Fibroblast of lung (primary cell): ENCODE results near the gene TXLNA. TPM values are rescaled to one million over a fixed set of nuclear protein-coding genes. Genes with fewer than 3 reads are reported as not detected.
A peak's percentile ranks its signal among the peaks of the same experiment; 100 is the strongest.

Experiments used
- DNase-seq, 2 donors: peaks; one replicate each; pipeline versions ENCODE4 v3.0.0 to v3.0.0-alpha.2; 2010; ENCODE audit warnings: low read depth in 2 of 2
- H2AFZ ChIP-seq: 2 replicates; pipeline ENCODE4 v1.5.1; 2012; ENCODE audit warnings: low read length, control low read depth, inconsistent platforms
- H3K27ac ChIP-seq: 2 replicates; pipeline ENCODE4 v1.5.1; 2011; ENCODE audit warnings: low read length, control low read depth; ENCODE audit not compliant: insufficient read depth
- H3K27me3 ChIP-seq: 2 replicates; pipeline ENCODE4 v1.5.1; 2011; ENCODE audit warnings: mild to moderate bottlenecking, low read length; ENCODE audit not compliant: control insufficient read depth, insufficient read depth
- H3K36me3 ChIP-seq: 2 replicates; pipeline ENCODE4 v1.5.1; 2011; ENCODE audit warnings: low read length; ENCODE audit not compliant: control insufficient read depth, insufficient read depth
- H3K4me1 ChIP-seq: 2 replicates; pipeline ENCODE4 v1.5.1; 2011; ENCODE audit warnings: low read length; ENCODE audit not compliant: control insufficient read depth, insufficient read depth; ENCODE audit errors: extremely low read depth
- H3K4me2 ChIP-seq: 2 replicates; pipeline ENCODE4 v1.5.1; 2011; ENCODE audit warnings: low read length, control low read depth; ENCODE audit not compliant: insufficient read depth; ENCODE audit errors: extremely low read depth
- H3K4me3 ChIP-seq, 4 experiments: fragments of 200-600 bp in 1 of 4; sonication (generic) in 1 of 4; replicated peaks in 1 of 4; 2 replicates each; pipeline ENCODE4 v1.5.1; 2011 to 2016; ENCODE audit warnings: low read length in 4 of 4, low read depth in 3 of 4, mild to moderate bottlenecking in 3 of 4, control low read depth in 2 of 4, inconsistent platforms in 1 of 4, mixed read lengths in 1 of 4; ENCODE audit not compliant: insufficient read depth in 1 of 4; ENCODE audit errors: control extremely low read depth in 1 of 4
- H3K79me2 ChIP-seq: 2 replicates; pipeline ENCODE4 v1.5.1; 2012; ENCODE audit warnings: mild to moderate bottlenecking, low read length, inconsistent platforms; ENCODE audit not compliant: control insufficient read depth, insufficient read depth
- H3K9ac ChIP-seq: 2 replicates; pipeline ENCODE4 v1.5.1; 2011; ENCODE audit warnings: mild to moderate bottlenecking, low read length, control low read depth; ENCODE audit not compliant: insufficient read depth
- H3K9me3 ChIP-seq: 2 replicates; pipeline ENCODE4 v1.5.1; 2012; ENCODE audit warnings: low read depth, low read length; ENCODE audit not compliant: control insufficient read depth, insufficient read depth
- H4K20me1 ChIP-seq: 2 replicates; pipeline ENCODE4 v1.5.1; 2011; ENCODE audit warnings: low read length; ENCODE audit not compliant: control insufficient read depth, insufficient read depth; ENCODE audit errors: extremely low read depth
- CTCF ChIP-seq, 2 donors: IDR thresholded peaks in 1 of 2; conservative IDR thresholded peaks in 1 of 2; 1 replicate in 1 of 2; 2 replicates in 1 of 2; pipeline ENCODE4 v1.5.1; 2011 to 2012; ENCODE audit warnings: low read length in 2 of 2, control low read depth in 1 of 2, inconsistent platforms in 1 of 2, low read depth in 1 of 2, mild to moderate bottlenecking in 1 of 2
- EZH2 ChIP-seq: IDR thresholded peaks from 2 replicates; pipeline ENCODE4 v1.5.1; 2012; ENCODE audit warnings: low read length, control low read depth, mild to moderate bottlenecking; ENCODE audit errors: missing control alignments
- polyA plus RNA-seq, 2 donors: library from polyadenylated mRNA; depleted of rRNA in 1 of 2; stranded (reverse) in 1 of 2; unstranded in 1 of 2; fragments of >200 nt; gene quantifications; 2 replicates each; pipeline ENCODE4 v1.2.1, GENCODE V29; 2011 to 2012; ENCODE audit warnings: missing spikeins in 1 of 2
- total RNA-seq: library from RNA; depleted of rRNA; stranded (reverse); fragments of >200 nt; gene quantifications from 2 replicates; pipeline ENCODE4 v1.2.1, GENCODE V29; 2014

TXLNA gene
- total and polyA plus RNA-seq, 2 donors (not counting 1 experiment from before 2014, with no cell fraction given): 56.5 to 118 TPM

GRCh38 chr1:32220746-32221580, 41.5 kb downstream of the TXLNA start:
- peak overlapping the region; percentile 94 for H3K4me2 ChIP-seq
- TF ChIP-seq CTCF (conservative IDR thresholded peaks at IDR 0.05 in 1 of 2, IDR thresholded peaks at IDR 0.05 in 1 of 2; ENCODE audit: low read depth in 1 of 2, low read length in 2 of 2): no peak
- TF ChIP-seq EZH2: no peak
- peaks cover 20% of the 10 kb centered on the region for H3K4me1 ChIP-seq
- no peaks in the 10 kb centered on the region for H3K9me3 ChIP-seq
- H3K4me3 ChIP-seq: peak overlapping the region; percentile 77 to 88 (median 82)
- H4K20me1 ChIP-seq: no peaks in the 10 kb centered on the region
- no peak for DNase-seq
- H2AFZ ChIP-seq: no peak overlapping the region
- H3K9ac ChIP-seq: peak overlapping the region; percentile 98
- peak overlapping the region; percentile 100 for H3K27ac ChIP-seq
- no peaks in the 10 kb centered on the region for H3K27me3 ChIP-seq
- peaks cover 18% of the 10 kb centered on the region for H3K36me3 ChIP-seq
- peaks cover 32% of the 10 kb centered on the region for H3K79me2 ChIP-seq

- H3K4me3 ChIP-seq: peak overlapping the region; percentile 77 to 88 (median 82)
- H3K9me3 ChIP-seq: no peaks in the 10 kb centered on the region
- H3K27me3 ChIP-seq: no peaks in the 10 kb centered on the region
- H3K79me2 ChIP-seq: peaks cover 33% of the 10 kb centered on the region
- TF ChIP-seq EZH2 (no peak), CTCF (conservative IDR thresholded peaks at IDR 0.05 in 1 of 2, IDR thresholded peaks at IDR 0.05 in 1 of 2; ENCODE audit: low read depth in 1 of 2, low read length in 2 of 2) (no peak)
- H3K4me1 ChIP-seq: peaks cover 20% of the 10 kb centered on the region
- peak overlapping the region; percentile 2 for H2AFZ ChIP-seq
- DNase-seq: no peak
- H3K9ac ChIP-seq: peak overlapping the region; percentile 98
- H4K20me1 ChIP-seq: no peaks in the 10 kb centered on the region
- H3K4me2 ChIP-seq: peak overlapping the region; percentile 94
- H3K36me3 ChIP-seq: peaks cover 16% of the 10 kb centered on the region
- H3K27ac ChIP-seq: peak overlapping the region; percentile 100
Observed at GRCh38 chr1:32221581-32221979, 42.1 kb downstream of the TXLNA start.

GRCh38 chr1:32221980-32222755, 42.7 kb downstream of the TXLNA start, which contains the start of the genes EIF3I and TMEM234:
Gene EIF3I (plus strand): TSS chr1:32222407. CDS start chr1:32222442, 35 bp downstream.
Gene TMEM234 (minus strand): TSS chr1:32222353. CDS start chr1:32222322, 31 bp downstream.
- Histone ChIP-seq H3K4me2 (peak within 1 kb of the TSS; percentile 94), H3K79me2 (peaks cover 33% of the 10 kb centered on the region), H3K36me3 (peaks cover 11% of the 10 kb centered on the region)

More at GRCh38 chr1:32221980-32222755, 42.7 kb downstream of the TXLNA start, which contains the start of the genes EIF3I and TMEM234:
- H2AFZ ChIP-seq: peak within 1 kb of the TSS; percentile 11
- peak within 1 kb of the TSS; percentile 100 for H3K27ac ChIP-seq
- no peaks in the 10 kb centered on the region for H4K20me1 ChIP-seq
- no peaks in the 10 kb centered on the region for H3K27me3 ChIP-seq
- peak within 1 kb of the TSS; percentile 77 to 88 (median 82) for H3K4me3 ChIP-seq
- DNase-seq: peak; percentile 91
- TF ChIP-seq CTCF (conservative IDR thresholded peaks at IDR 0.05 in 1 of 2, IDR thresholded peaks at IDR 0.05 in 1 of 2; ENCODE audit: low read depth in 1 of 2, low read length in 2 of 2): no peak
- no peak for TF ChIP-seq EZH2
- peak within 1 kb of the TSS; percentile 98 for H3K9ac ChIP-seq
- peaks cover 20% of the 10 kb centered on the region for H3K4me1 ChIP-seq
- no peaks in the 10 kb centered on the region for H3K9me3 ChIP-seq
